ENCODE results near the gene LY6G6F.

DNA sequence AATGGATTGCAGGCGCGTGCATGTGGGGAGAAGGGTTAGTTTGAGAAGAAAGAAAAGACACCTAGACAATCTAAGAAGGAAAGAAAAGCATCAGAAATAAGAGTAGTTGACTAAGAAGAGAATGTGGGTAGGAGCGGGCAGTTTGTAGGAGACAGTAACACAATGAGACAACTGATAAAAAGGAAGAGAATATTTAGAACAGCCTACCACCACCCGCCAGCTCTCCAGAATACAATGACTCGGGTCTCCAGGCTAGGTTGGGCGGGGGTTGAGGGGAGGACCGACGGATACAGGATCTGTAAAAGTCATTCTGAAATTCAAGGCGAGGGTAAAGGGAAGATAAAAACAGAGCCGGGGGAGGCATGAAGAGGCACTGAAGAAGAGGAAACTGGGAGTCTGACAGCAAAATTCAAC is 4.3 kb upstream of the LY6G6F start:
- TF ChIP-seq, protein P1, sequence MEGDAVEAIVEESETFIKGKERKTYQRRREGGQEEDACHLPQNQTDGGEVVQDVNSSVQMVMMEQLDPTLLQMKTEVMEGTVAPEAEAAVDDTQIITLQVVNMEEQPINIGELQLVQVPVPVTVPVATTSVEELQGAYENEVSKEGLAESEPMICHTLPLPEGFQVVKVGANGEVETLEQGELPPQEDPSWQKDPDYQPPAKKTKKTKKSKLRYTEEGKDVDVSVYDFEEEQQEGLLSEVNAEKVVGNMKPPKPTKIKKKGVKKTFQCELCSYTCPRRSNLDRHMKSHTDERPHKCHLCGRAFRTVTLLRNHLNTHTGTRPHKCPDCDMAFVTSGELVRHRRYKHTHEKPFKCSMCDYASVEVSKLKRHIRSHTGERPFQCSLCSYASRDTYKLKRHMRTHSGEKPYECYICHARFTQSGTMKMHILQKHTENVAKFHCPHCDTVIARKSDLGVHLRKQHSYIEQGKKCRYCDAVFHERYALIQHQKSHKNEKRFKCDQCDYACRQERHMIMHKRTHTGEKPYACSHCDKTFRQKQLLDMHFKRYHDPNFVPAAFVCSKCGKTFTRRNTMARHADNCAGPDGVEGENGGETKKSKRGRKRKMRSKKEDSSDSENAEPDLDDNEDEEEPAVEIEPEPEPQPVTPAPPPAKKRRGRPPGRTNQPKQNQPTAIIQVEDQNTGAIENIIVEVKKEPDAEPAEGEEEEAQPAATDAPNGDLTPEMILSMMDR (IDR thresholded peaks at IDR 0.05): no peak
- TF ChIP-seq PHF8 (IDR thresholded peaks at IDR 0.05; ENCODE audit: borderline replicate concordance, low read depth) (no peak), BHLHE40 (IDR thresholded peaks at IDR 0.05; ENCODE audit: low read depth, low read length) (no peak), HOXA7 (CRISPR knock-in tag; IDR thresholded peaks at IDR 0.05) (no peak)
